ENCODE data around the gene XYLT1.

XYLT1 gene

GRCh38 chr16:17311333-17312093 lies 159.2 kb downstream of the XYLT1 start:
- TF ChIP-seq NFIC (IDR thresholded peaks at IDR 0.05) = no peak
- TF ChIP-seq RAD21 (IDR thresholded peaks at IDR 0.05; ENCODE audit: low read depth) = no peak
- TF ChIP-seq MAX (IDR thresholded peaks at IDR 0.05) = no peak
- TF ChIP-seq YY1 (IDR thresholded peaks at IDR 0.05; ENCODE audit: low read depth) = no peak
- TF ChIP-seq TCF12 (IDR thresholded peaks at IDR 0.05; ENCODE audit: low read depth) = no peak
- TF ChIP-seq CREB1 (IDR thresholded peaks at IDR 0.05; ENCODE audit: low read depth) = no peak
- no peak for TF ChIP-seq TEAD4 (IDR thresholded peaks at IDR 0.05)
- no peak for TF ChIP-seq TAF1 (IDR thresholded peaks at IDR 0.05; ENCODE audit: low read depth)
- no peak for TF ChIP-seq FOXM1 (IDR thresholded peaks at IDR 0.05; ENCODE audit: borderline replicate concordance, low read depth)

DNA sequence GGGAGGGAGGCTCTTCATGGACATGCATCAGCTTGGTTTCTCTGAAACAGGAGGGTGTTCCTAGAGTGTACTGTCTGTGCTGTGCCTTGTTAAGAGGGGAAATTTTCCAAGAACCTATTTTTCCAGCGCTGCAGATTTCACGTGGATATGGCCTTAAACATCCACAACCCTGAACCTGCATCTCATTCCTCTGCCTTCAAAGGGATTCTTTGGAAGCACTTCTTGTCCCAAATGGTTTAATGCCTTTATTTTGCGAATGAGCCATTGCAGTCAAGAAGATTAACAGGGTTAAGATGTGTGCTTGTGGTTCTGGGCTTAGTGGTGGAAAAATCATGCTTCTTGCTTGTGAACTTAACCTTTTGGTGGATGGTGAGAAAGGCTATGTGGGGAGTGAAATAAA lies 161.2 kb downstream of the XYLT1 start:
- TF ChIP-seq CREB1 (IDR thresholded peaks at IDR 0.05; ENCODE audit: low read depth) (no peak), NFIC (IDR thresholded peaks at IDR 0.05) (no peak), MAX (IDR thresholded peaks at IDR 0.05) (no peak), USF1 (IDR thresholded peaks at IDR 0.05) (no peak), FOXM1 (IDR thresholded peaks at IDR 0.05; ENCODE audit: borderline replicate concordance, low read depth) (no peak), EGR1 (IDR thresholded peaks at IDR 0.05) (no peak), EP300 (IDR thresholded peaks at IDR 0.05; ENCODE audit: borderline replicate concordance) (no peak), TEAD4 (IDR thresholded peaks at IDR 0.05) (no peak), TAF1 (IDR thresholded peaks at IDR 0.05; ENCODE audit: low read depth) (no peak), RAD21 (IDR thresholded peaks at IDR 0.05; ENCODE audit: low read depth) (no peak), ZBTB7A (IDR thresholded peaks at IDR 0.05; ENCODE audit: low read depth) (no peak), CEBPB (IDR thresholded peaks at IDR 0.05) (no peak), TCF12 (IDR thresholded peaks at IDR 0.05; ENCODE audit: low read depth) (no peak)
- TF ChIP-seq, protein P1, sequence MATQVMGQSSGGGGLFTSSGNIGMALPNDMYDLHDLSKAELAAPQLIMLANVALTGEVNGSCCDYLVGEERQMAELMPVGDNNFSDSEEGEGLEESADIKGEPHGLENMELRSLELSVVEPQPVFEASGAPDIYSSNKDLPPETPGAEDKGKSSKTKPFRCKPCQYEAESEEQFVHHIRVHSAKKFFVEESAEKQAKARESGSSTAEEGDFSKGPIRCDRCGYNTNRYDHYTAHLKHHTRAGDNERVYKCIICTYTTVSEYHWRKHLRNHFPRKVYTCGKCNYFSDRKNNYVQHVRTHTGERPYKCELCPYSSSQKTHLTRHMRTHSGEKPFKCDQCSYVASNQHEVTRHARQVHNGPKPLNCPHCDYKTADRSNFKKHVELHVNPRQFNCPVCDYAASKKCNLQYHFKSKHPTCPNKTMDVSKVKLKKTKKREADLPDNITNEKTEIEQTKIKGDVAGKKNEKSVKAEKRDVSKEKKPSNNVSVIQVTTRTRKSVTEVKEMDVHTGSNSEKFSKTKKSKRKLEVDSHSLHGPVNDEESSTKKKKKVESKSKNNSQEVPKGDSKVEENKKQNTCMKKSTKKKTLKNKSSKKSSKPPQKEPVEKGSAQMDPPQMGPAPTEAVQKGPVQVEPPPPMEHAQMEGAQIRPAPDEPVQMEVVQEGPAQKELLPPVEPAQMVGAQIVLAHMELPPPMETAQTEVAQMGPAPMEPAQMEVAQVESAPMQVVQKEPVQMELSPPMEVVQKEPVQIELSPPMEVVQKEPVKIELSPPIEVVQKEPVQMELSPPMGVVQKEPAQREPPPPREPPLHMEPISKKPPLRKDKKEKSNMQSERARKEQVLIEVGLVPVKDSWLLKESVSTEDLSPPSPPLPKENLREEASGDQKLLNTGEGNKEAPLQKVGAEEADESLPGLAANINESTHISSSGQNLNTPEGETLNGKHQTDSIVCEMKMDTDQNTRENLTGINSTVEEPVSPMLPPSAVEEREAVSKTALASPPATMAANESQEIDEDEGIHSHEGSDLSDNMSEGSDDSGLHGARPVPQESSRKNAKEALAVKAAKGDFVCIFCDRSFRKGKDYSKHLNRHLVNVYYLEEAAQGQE (IDR thresholded peaks at IDR 0.05; ENCODE audit: low read depth) = no peak

GRCh38 chr16:17308186-17308585 lies 162.6 kb downstream of the XYLT1 start:
- TF ChIP-seq TCF12 (IDR thresholded peaks at IDR 0.05; ENCODE audit: low read depth) (no peak), MAX (IDR thresholded peaks at IDR 0.05) (no peak), YY1 (IDR thresholded peaks at IDR 0.05; ENCODE audit: low read depth) (no peak)
- TF ChIP-seq, protein P1 (IDR thresholded peaks at IDR 0.05; ENCODE audit: low read depth) = no peak

DNA sequence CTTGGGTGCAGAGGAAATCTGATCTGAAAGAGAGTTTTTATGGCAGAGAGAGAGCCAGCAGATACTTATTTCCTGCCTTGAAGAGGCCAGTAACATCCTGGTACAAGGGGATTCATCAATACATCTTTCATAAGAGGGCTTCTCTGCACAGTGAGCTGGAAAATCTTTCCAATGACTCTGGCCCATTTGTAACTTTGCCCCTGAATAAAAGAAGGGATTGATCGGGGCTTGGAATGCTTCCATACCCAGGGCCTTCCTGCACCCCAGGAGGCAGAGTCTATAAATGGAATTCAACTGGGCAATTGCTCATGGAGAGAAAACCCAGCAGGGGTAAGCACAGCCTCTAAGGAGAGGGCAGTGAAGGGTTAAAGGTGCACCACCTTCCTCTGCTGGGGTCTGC lies 163.3 kb downstream of the XYLT1 start:
- TF ChIP-seq TAF1 (IDR thresholded peaks at IDR 0.05; ENCODE audit: low read depth) (no peak), TCF12 (IDR thresholded peaks at IDR 0.05; ENCODE audit: low read depth) (no peak), YY1 (IDR thresholded peaks at IDR 0.05; ENCODE audit: low read depth) (no peak), ZBTB7A (IDR thresholded peaks at IDR 0.05; ENCODE audit: low read depth) (no peak), MAX (IDR thresholded peaks at IDR 0.05) (no peak), RAD21 (IDR thresholded peaks at IDR 0.05; ENCODE audit: low read depth) (no peak), FOXM1 (IDR thresholded peaks at IDR 0.05; ENCODE audit: borderline replicate concordance, low read depth) (no peak), EGR1 (IDR thresholded peaks at IDR 0.05) (no peak), EP300 (IDR thresholded peaks at IDR 0.05; ENCODE audit: borderline replicate concordance) (no peak), CEBPB (IDR thresholded peaks at IDR 0.05) (no peak), TEAD4 (IDR thresholded peaks at IDR 0.05) (no peak), NFIC (IDR thresholded peaks at IDR 0.05) (no peak), USF1 (IDR thresholded peaks at IDR 0.05) (no peak), CREB1 (IDR thresholded peaks at IDR 0.05; ENCODE audit: low read depth) (no peak)
- TF ChIP-seq, protein P1 (IDR thresholded peaks at IDR 0.05; ENCODE audit: low read depth) = no peak

Data from Ishikawa (cell line).